ENCODE results near the gene SERPINA9.

SERPINA9 gene

DNA sequence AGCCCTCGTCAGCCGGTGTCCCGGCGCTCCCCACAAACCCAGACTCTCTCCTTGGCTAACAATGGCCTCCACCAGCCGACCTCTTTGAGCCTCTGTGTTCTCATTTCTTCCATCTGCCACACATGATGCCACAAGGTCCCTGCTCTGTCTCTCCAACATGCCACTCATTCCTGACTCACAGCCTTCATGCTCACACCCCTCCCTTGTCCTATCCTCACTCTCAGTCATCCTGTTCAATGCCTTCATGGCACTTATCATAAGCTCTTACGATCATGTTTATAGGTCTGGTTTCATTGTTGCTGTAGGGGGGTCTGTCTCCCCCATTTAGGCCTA lies 13.8 kb downstream of the SERPINA9 start:
- no peak for DNase-seq (ENCODE audit: low spot score)

DNA sequence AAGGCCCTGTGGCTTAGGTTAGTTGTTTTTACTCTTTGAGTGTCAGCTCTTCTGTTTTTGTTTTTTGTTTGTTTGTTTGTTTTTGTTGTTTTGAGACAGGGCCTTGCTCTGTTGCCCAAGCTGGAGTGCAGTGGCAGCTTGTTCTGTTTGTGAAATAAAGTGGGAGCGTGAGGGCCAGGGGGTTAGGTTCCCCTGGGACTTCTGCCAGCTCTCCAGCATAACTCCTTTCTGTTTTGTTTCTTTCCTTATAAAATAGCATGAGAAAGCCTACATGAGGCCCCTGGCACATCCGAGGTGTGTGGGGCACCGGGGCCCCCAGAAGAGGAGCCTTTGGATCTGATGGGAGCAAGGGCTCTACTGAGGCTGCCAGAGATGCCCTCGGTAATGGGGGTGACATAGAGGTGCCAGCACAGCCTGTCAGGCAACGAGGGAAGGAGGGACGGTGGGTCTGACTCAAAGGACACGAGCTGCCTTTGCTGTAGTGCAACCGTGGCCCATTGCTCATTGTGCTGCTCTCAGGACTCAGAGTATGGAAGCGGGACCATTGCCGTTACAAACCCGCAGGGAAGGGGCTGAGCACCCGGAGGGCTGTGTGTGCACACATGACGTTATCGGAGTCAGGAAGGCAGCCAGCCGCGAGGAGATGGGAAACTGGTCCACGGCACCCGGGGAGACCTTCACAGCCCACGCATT lies 14.3 kb downstream of the SERPINA9 start:
- no peak for DNase-seq (ENCODE audit: low spot score)

DNA sequence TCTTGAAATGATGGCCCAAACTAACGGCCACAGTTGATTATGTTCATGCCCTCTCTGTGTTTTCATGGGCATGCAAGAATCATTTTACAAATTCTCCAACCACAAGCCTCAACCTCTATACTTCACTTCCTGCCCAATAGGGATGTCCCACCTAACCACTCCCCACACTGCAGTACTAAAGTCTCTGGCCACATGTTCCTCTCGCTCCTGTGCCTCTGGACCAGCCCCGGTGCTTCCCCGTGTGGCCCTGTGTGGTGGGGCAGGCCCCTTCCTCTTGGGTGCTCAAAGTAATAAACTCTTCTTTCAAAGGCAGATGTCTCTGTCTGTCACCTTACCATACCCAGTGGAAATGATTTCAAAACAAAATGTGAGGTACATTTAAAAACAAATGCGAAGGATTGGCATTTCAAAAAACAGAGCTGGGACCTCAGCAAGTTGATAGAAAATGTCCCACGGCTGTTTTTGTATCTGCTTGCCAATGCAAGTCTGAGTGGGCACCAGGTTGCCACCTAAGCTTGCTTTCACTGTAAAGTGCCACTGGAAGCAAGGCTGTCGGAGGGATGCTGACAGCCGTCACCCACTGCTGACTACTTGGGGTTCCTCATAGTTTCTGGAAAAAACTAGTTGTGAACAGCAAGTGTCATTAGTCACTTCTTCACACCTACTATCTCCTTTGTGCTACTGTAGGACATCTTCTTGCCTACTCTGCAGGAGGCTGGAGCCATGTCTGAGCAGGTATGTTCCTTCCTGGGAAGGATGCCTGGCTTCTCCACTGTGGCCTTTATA lies 15.2 kb downstream of the SERPINA9 start:
- DNase-seq (ENCODE audit: low spot score), result no peak

GRCh38 chr14:94458558-94459205 lies 17.3 kb downstream of the SERPINA9 start:
- no peak for DNase-seq (ENCODE audit: low spot score)

GRCh38 chr14:94458096-94458495 lies 17.9 kb downstream of the SERPINA9 start:
- DNase-seq (ENCODE audit: low spot score), result no peak

- DNase-seq (ENCODE audit: low spot score), result no peak
Measured at GRCh38 chr14:94455928-94456327, 20.1 kb downstream of the SERPINA9 start.

GRCh38 chr14:94451826-94452225 lies 24.2 kb downstream of the SERPINA9 start:
- DNase-seq (ENCODE audit: low spot score), result no peak

- DNase-seq (ENCODE audit: low spot score), result no peak
Measured at GRCh38 chr14:94451091-94451771, 24.8 kb downstream of the SERPINA9 start.

GRCh38 chr14:94450722-94451090 lies 25.3 kb downstream of the SERPINA9 start:
- DNase-seq (ENCODE audit: low spot score), result no peak

DNA sequence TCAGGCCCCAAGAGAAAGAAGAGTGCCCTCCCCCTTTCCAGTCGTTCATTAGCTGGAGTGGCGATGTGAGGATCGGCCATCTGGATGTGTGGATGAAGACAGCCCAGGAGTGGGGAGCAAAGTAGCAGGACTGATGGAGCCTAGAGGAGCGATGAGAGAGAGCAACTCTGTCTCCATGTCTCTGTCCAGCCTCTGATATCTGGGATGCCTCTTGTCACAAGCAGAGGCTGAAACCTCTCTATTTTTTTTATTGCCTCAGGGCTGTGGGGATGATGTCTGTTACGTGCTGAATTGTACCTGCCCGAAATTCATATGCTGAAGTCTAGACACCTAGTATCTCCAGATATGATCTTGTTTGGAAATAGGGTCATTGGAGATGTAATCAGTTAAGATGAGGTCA lies 26.1 kb downstream of the SERPINA9 start:
- no peak for DNase-seq (ENCODE audit: low spot score)

DNA sequence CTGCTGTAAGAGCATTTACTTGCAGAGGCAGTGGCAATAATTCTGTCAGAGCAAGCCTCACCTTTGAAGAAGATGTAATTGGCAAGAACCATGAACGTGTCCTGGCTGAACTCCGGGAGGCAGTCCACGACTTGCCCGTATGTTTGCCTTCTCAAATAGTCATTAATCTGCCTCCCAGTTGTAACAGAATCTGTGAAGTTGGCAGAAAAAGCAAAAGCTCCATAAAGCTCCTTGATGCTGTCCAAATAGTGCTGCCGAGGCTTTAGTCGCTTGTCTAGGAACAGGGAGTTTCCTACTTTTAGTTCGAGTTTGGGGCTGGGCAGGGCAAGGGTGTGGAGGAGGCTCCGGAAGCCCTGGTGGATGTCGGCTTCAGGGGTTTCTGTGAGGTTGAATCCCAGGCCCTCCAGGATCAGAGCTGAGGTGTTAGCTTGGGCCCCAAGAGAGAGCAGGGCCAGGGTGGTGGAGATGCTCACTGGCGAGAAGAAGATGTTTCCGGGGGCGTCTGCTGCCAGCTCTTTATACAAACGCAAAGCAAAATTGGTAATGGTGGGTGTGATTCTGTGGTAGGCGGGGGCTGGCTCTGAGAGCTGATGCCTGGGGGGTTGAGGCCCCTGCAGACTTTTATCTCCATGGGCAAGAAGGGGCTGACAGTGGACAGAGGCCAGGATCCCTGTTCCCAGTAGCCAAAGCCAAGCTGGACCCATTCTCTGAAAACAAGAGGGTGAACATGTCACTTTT lies 27.8 kb downstream of the SERPINA9 start:
- DNase-seq (ENCODE audit: low spot score), result no peak

DNA sequence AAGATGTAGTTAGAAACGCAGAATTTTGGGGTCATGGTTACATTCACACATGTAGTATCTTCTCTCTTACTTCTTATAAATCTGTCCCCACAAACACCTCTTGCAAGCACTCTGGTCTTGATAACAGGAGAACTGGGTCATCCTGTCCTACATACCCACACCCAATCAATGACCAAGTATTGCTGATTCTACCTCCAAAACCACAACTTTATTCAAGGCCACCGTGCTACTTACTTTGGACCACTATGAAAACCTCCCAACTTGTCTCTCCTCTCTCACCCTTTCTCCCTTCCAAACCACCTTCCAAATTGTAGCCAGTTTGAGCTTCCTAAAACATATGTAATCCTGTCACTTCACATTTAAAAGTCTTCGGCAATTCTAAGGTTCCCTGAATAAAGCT lies 28.8 kb downstream of the SERPINA9 start:
- DNase-seq (ENCODE audit: low spot score), result no peak

GRCh38 chr14:94446126-94446525 lies 29.9 kb downstream of the SERPINA9 start:
- no peak for DNase-seq (ENCODE audit: low spot score)

DNA sequence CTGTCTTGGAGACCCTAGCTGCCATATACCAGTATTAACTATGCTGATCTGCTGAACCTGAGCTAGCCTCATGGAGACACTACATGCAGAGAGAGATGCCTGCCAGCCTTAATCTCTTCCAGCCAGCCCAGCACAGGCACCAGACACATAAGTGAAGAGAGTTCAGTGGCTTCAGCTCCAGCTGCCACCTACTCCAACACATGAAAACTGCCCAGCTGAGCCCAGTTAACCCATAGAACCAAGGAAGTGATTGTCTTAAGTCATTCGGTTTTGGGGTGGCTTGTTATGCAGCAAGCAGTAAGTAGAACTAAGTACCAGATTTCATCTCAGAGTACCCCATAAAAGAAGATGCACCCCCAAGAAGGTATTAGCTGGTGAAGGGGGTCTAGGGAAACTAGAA lies 31.0 kb downstream of the SERPINA9 start:
- no peak for DNase-seq (ENCODE audit: low spot score)

DNA sequence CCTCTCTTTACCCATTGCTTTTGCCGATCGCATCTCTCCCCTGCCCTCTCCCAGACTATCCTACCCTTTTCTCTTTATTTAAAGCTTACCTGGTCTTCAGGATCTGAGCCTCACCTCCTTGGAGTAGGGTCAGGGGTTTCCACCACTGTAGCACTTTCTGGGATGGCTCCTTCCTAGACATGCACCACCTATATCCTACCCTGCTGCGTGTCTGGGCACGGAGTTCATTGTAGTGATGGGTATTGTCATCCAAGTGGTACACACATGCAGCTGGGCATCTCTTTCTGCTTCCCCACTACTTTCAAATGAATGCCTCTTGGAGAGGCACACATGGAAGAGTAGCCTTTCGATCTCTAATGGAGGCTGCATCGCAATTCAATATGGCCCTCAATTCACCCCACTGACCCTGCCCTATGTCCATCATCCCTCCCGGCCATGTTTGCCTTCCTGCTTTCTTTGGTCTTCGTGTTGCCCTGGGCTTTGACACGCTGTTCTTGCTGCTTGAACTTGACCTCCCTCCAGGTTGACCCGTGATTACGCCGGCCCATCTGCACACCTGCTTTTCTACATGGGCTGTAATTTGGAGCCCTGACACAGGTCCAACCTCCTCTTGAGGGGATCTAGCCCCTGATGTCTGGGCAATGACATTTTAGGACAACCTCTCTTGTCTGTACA lies 34.3 kb downstream of the SERPINA9 start:
- no peak for DNase-seq (ENCODE audit: low spot score)

DNA sequence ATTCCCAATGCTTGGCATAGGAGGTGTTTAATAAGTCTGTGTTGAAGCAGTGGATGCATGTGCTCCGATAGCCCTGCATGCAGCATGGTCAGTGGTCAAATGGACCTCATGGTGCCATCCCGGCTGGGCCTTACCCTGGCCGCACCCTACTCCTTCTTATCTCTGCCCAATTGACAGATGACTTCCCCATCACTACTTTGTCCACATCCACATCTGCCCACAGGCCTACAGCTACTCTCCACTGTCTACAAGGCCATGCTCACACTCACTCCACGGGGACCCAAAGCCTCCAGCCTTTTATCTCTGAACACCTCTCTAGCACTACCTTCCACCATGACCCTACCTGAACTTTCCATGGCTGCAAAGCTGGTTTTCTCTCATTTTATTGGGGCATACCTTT lies 34.9 kb downstream of the SERPINA9 start:
- DNase-seq (ENCODE audit: low spot score), result no peak

DNA sequence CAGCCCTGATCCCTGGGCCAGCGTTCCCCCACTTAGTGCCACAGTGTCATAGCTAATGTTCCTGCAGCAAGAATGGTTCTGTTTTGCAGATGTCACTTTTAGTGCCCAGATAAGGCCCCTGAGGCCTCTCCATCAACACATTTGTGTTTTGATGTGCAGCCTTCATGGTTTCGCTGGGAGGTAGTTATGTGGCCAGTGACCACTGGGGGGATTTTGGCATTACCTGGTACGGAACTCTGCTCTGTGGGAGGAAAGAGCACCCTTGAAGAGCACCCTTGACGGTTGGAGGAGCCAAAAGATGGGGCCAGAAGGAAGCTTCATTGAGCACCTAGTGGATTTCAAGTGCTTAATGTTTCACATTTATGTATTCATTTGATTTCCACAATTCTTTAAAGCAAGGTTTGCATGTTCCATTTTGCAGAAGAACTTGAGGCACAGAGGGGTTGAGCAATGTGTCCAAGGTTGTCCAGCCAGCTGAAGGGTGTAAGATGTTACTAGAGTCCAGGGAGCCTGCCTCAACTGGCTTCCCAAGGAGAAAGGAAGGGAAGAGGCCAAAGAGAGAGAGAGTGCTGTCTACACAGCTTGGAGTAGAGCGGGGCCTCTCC lies 36.4 kb downstream of the SERPINA9 start:
- no peak for DNase-seq (ENCODE audit: low spot score)

GRCh38 chr14:94428610-94429009 lies 47.4 kb downstream of the SERPINA9 start:
- no peak for DNase-seq (ENCODE audit: low spot score)

DNA sequence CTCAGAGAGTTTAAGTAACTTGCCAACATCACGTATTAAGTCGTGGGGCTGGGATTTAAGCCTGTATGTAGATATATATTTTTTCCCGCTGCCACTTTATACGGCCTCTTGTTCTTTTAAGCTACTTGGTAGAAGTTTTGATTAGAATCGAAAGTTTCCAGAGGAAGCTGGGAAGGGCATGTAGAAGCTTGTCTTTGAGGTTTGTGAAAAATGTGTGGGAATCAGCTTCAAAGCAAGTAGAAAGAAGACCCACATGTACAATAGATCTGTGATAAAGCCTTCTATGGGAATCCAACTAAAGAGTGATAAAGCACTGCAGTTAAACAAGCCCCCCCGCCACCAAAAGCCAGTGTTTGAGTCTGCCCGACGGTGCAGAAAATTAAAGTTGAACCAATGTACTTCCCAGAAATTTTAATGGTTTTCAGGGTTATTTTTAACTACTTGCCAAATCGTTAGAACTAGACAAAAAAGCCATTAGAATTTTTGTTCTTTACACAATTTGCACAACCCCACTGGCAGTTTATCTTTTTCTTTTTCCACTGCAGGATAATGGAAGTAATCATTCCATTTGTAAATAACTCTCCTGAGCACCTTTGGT lies 48.9 kb downstream of the SERPINA9 start:
- no peak for DNase-seq (ENCODE audit: low spot score)

- DNase-seq (ENCODE audit: low spot score), result no peak
Measured at GRCh38 chr14:94426526-94426925, 49.5 kb downstream of the SERPINA9 start.

GRCh38 chr14:94424371-94424770 lies 51.6 kb downstream of the SERPINA9 start:
- no peak for DNase-seq (ENCODE audit: low spot score)

Measured in CD4-positive, alpha-beta T cell treated with Interleukin-15 for 4 hours (primary cell).